ENCODE data around the gene SLC25A47.
"Not testable (repeated sequence)": the region's sequence is repeated elsewhere in the genome, so short reads cannot be mapped to it uniquely, and the experiment has no call there.

- TF ChIP-seq CTCF (IDR thresholded peaks at IDR 0.05; ENCODE audit: low read depth, low read length, poor library complexity, severe bottlenecking); EZH2phosphoT487 (IDR thresholded peaks at IDR 0.05; ENCODE audit: borderline replicate concordance, low read length): not testable (repeated sequence)
Measured at GRCh38 chr14:100312110-100312876, 10.8 kb upstream of the SLC25A47 start.
